K562 (cell line): ENCODE results near the gene DISC1. TPM values are rescaled to one million over a fixed set of nuclear protein-coding genes. Genes with fewer than 3 reads are reported as not detected.

ENCODE experiments used
- ATAC-seq: fragments of 200-7000 bp; cut with Tn5 transposase; 3 replicates; pipeline ENCODE4 v1.9.1; 2020; ENCODE audit warnings: moderate library complexity
- BruUV-seq: library from RNA; stranded (reverse); fragments of 400-500 nt; replicated peaks from 2 replicates; lab custom pipeline; 2021; lab: Mats Ljungman, UMichigan
- CTCF ChIA-PET: fragments of 300-600 bp; formaldehyde crosslinking; extraction: SDS; loops from one replicate; lab custom pipeline; 2021; ENCODE audit warnings: low intra/inter-chr PET ratio; lab: Yijun Ruan, JAX
- POLR2A ChIA-PET: fragments of 300-600, 350-650 bp; sonication (Branson Sonifier 250); formaldehyde crosslinking; extraction: SDS; loops from one replicate; lab custom pipeline; 2021; ENCODE audit warnings: antibody characterized with exemption, inconsistent platforms; lab: Yijun Ruan, JAX
- DNase-seq, 4 experiments: peaks; one replicate each; pipeline versions ENCODE4 v3.0.0 to v3.0.0-alpha.2; 2011 to 2018; ENCODE audit warnings: low spot score in 3 of 4, mixed read lengths in 3 of 4; ENCODE audit errors: extremely low read depth in 1 of 4
- FAIRE-seq: peaks from 2 replicates; lab custom pipeline; 2011; peaks lifted over from hg19 to GRCh38; lab: Jason Lieb, UNC
- H2AFZ ChIP-seq: 2 replicates; pipeline ENCODE4 v1.6.0; 2011; ENCODE audit warnings: low read depth, low read length, control low read depth, inconsistent platforms
- H3K27ac ChIP-seq: fragments of 200-600 bp; 3 replicates; pipeline ENCODE4 v1.8.0; 2011; ENCODE audit warnings: low read depth, mild to moderate bottlenecking, control low read depth, inconsistent platforms, low read length, moderate library complexity, mixed read lengths; ENCODE audit errors: extremely low read depth
- H3K27me3 ChIP-seq, 2 experiments: fragments of 300-600 bp in 1 of 2; 2 replicates in 1 of 2; 3 replicates in 1 of 2; pipeline versions ENCODE4 v1.6.0 to v1.8.0; 2011; ENCODE audit warnings: inconsistent platforms in 2 of 2, low read length in 2 of 2, mild to moderate bottlenecking in 1 of 2, mixed read lengths in 1 of 2, moderate library complexity in 1 of 2; ENCODE audit not compliant: control insufficient read depth in 2 of 2, insufficient read depth in 2 of 2
- H3K36me3 ChIP-seq: fragments of 300-600 bp; 3 replicates; pipeline ENCODE4 v1.8.0; 2011; ENCODE audit warnings: mild to moderate bottlenecking, low read length, inconsistent platforms; ENCODE audit not compliant: control insufficient read depth, insufficient read depth
- H3K4me1 ChIP-seq, 2 experiments: fragments of 200-600 bp in 1 of 2; replicated peaks in 1 of 2; 2 replicates in 1 of 2; 3 replicates in 1 of 2; pipeline versions ENCODE4 v1.5.1 to v1.8.0; 2011; ENCODE audit warnings: inconsistent platforms in 2 of 2, low read length in 2 of 2, mild to moderate bottlenecking in 1 of 2, mixed read lengths in 1 of 2, moderate library complexity in 1 of 2; ENCODE audit not compliant: control insufficient read depth in 2 of 2, insufficient read depth in 2 of 2
- H3K4me2 ChIP-seq: 2 replicates; pipeline ENCODE4 v1.6.1; 2011; ENCODE audit warnings: low read length, control low read depth, inconsistent platforms, mixed read lengths; ENCODE audit not compliant: insufficient read depth
- H3K4me3 ChIP-seq: fragments of 200-600 bp; sonication (generic), shearing (Covaris generic); 2 replicates; pipeline ENCODE4 v1.5.1; 2016; ENCODE audit warnings: control low read depth, inconsistent platforms
- H3K79me2 ChIP-seq: fragments of 200-600 bp; 3 replicates; pipeline ENCODE4 v1.8.0; 2011; ENCODE audit warnings: low read length, inconsistent platforms; ENCODE audit not compliant: control insufficient read depth, insufficient read depth
- H3K9ac ChIP-seq, 2 experiments: 2 replicates each; pipeline versions ENCODE4 v1.6.0 to v1.6.1; 2011; ENCODE audit warnings: low read depth in 2 of 2, low read length in 2 of 2, control low read depth in 1 of 2, inconsistent platforms in 1 of 2, mild to moderate bottlenecking in 1 of 2, mixed read lengths in 1 of 2; ENCODE audit not compliant: insufficient read depth in 1 of 2
- H3K9me1 ChIP-seq: one replicate; pipeline ENCODE4 v1.6.0; 2011; ENCODE audit warnings: inconsistent platforms, mild to moderate bottlenecking, low read length, moderate library complexity; ENCODE audit not compliant: control insufficient read depth, insufficient read depth
- H3K9me3 ChIP-seq: replicated peaks from 2 replicates; pipeline ENCODE4 v1.5.1; 2011; ENCODE audit warnings: low read depth, low read length, inconsistent platforms; ENCODE audit not compliant: control insufficient read depth, insufficient read depth
- H4K20me1 ChIP-seq: replicated peaks from 2 replicates; pipeline ENCODE4 v1.6.1; 2011; ENCODE audit warnings: low read length, inconsistent platforms, mixed read lengths; ENCODE audit not compliant: control insufficient read depth, insufficient read depth
- CHAMP1 ChIP-seq: fragments of 450-650 bp; IDR thresholded peaks from 2 replicates; pipeline ENCODE4 v1.6.1; 2016; ENCODE audit warnings: mild to moderate bottlenecking
- E2F4 ChIP-seq: sonication (generic); formaldehyde crosslinking; IDR thresholded peaks from 2 replicates; pipeline ENCODE4 v1.8.0; 2022; ENCODE audit warnings: mild to moderate bottlenecking, low read depth, missing genetic modification reagents
- HEY1 ChIP-seq: fragments of 250-450 bp; sonication (Bioruptor Pico); IDR thresholded peaks from 2 replicates; pipeline ENCODE4 v1.5.0; 2020; ENCODE audit warnings: mild to moderate bottlenecking, moderate library complexity, borderline replicate concordance
- NFE2L1 ChIP-seq: fragments of 450-650 bp; IDR thresholded peaks from 2 replicates; pipeline ENCODE4 v1.6.1; 2016; ENCODE audit warnings: missing genetic modification characterization, low read depth, mild to moderate bottlenecking, missing compliant biosample characterization, moderate library complexity, borderline replicate concordance
- PATZ1 ChIP-seq: fragments of 250-450 bp; sonication (Bioruptor Pico); IDR thresholded peaks from 2 replicates; pipeline ENCODE4 v1.5.0; 2020; ENCODE audit warnings: mild to moderate bottlenecking, borderline replicate concordance
- RBM39 ChIP-seq: fragments of 200-400 bp; formaldehyde crosslinking; optimal IDR thresholded peaks from 2 replicates; pipeline ENCODE3; 2018; ENCODE audit warnings: low read depth, low read length
- UBTF ChIP-seq, 2 experiments: IDR thresholded peaks; 2 replicates each; pipeline ENCODE4 v1.6.1; 2012; ENCODE audit warnings: improper control_type of control experiment in 2 of 2, low read depth in 2 of 2, low read length in 2 of 2, borderline replicate concordance in 1 of 2
- ZNF511 ChIP-seq: sonication (generic); formaldehyde crosslinking; IDR thresholded peaks from 2 replicates; pipeline ENCODE4 v1.8.0; 2022; ENCODE audit warnings: mild to moderate bottlenecking, missing genetic modification reagents
- WGBS: fragments of 100-300 bp; shearing (Covaris generic); methylation state at CpG from one replicate; pipeline ENCODE4 v1.1.6; 2016; ENCODE audit warnings: low coverage, mixed read lengths; ENCODE audit not compliant: insufficient coverage; ENCODE audit errors: missing lambda C conversion rate; 5-methylcytosine and 5-hydroxymethylcytosine counted together
- in situ Hi-C: fragments of 300-500 bp; cut with MboI; formaldehyde crosslinking; loops from 4 replicates; pipeline ENCODE4 v1.15.0; 2018; ENCODE audit warnings: inconsistent platforms, mixed read lengths
- intact Hi-C: fragments of 100-400 bp; cut with micrococcal nuclease; formaldehyde crosslinking; loops from 2 replicates; pipeline ENCODE4 v1.14.2; 2022
- polyA plus RNA-seq, 8 experiments: library from polyadenylated mRNA; depleted of rRNA in 4 of 8; stranded (reverse) in 5 of 8; unstranded in 3 of 8; fragments of >200 nt; fragmentation: Nextera tagmentation in 2 of 8; fragmentation: Illumina TruSeq in 1 of 8; extraction: Ambion mirVana in 2 of 8; extraction: Trizol in 1 of 8; gene quantifications; 2 replicates each; pipeline versions ENCODE4 v1.2.1 to v1.2.3, GENCODE V29; 2011 to 2014; ENCODE audit warnings: inconsistent platforms in 1 of 8, missing spikeins in 1 of 8
- total RNA-seq, 7 experiments: library from RNA; depleted of rRNA in 6 of 7; stranded (reverse); fragments of >200 nt in 6 of 7; fragmentation: Illumina TruSeq in 2 of 7; extraction: Trizol in 2 of 7; gene quantifications; 2 replicates each; pipeline versions ENCODE4 v1.2.1 to v1.2.3, GENCODE V29; 2011 to 2021; ENCODE audit warnings: low replicate concordance in 1 of 7

The DISC1 gene
- total and polyA plus RNA-seq, 9 of the 15 experiments (the other 6 are each of a cell fraction or from before 2014, with no cell fraction given) = 0.01 to 0.11 (median 0.08) TPM; not detected in 1

- H3K9me1 ChIP-seq = no peaks in the 10 kb centered on the region
- H3K4me3 ChIP-seq = no peak overlapping the region
- no peak overlapping the region for H3K4me2 ChIP-seq
- FAIRE-seq = no peak
- POLR2A ChIA-PET = no interaction called here
- H3K4me1 ChIP-seq = no peaks in the 10 kb centered on the region
- H3K9me3 ChIP-seq = no peaks in the 10 kb centered on the region
- ATAC-seq = no peak
- in situ Hi-C loops = no loop called here
- TF ChIP-seq ZNF511 (CRISPR knock-in tag) (no peak), PATZ1 (CRISPR knock-in tag) (no peak), UBTF (IDR thresholded peaks at IDR 0.05; ENCODE audit: borderline replicate concordance in 1 of 2, low read depth in 2 of 2, low read length in 2 of 2) (no peak), RBM39 (no peak), HEY1 (CRISPR knock-in tag) (no peak), CHAMP1 (no peak), E2F4 (CRISPR knock-in tag) (no peak), NFE2L1 (tag) (no peak)
- DNase-seq = no peak
- 0% methylated on average over 6 of the region's 6 CpGs for WGBS
- CTCF ChIA-PET = no interaction called here
- H3K36me3 ChIP-seq = no peaks in the 10 kb centered on the region
- H4K20me1 ChIP-seq = no peaks in the 10 kb centered on the region
- H3K9ac ChIP-seq = no peak overlapping the region
- H2AFZ ChIP-seq = no peak overlapping the region
- H3K27me3 ChIP-seq = no peaks in the 10 kb centered on the region
- no peak overlapping the region for H3K27ac ChIP-seq
- intact Hi-C loops = no loop called here
- no peaks in the 10 kb centered on the region for H3K79me2 ChIP-seq
- BruUV-seq = no TSS peak
Observed at GRCh38 chr1:231887866-231888265, 261.3 kb downstream of the DISC1 start.
